Sciatic nerve (tissue), 2 donors: Measurements from ENCODE around the gene CD4. TPM values are rescaled to one million over a fixed set of nuclear protein-coding genes. Genes with fewer than 3 reads are reported as not detected.

Source experiments
- ATAC-seq: fragments of 200-7000 bp; cut with Tn5 transposase; one replicate; pipeline ENCODE4 v1.9.1; 2020; ENCODE audit warnings: mild to moderate bottlenecking, moderate library complexity
- DNase-seq: peaks from one replicate; pipeline ENCODE4 v3.0.0-alpha.2; 2020; ENCODE audit warnings: low spot score
- intact Hi-C: fragments of 100-400 bp; cut with DNase I; formaldehyde crosslinking; loops from one replicate; pipeline ENCODE4 v1.14.2; 2022
- total RNA-seq: library from RNA; stranded (reverse); fragmentation: NEBNext Ultra II Directional; extraction: Animal tissue kit (Norgen Biotek cat#: 25700); gene quantifications from one replicate; pipeline ENCODE4 v1.2.1, GENCODE V29; 2021
- donor health status: DM: no; HTN: no; CAD: no.
- donor health status: DM: no; HTN: no; CAD: no.

Gene CD4
- total RNA-seq, 1 donor from 2014 or later, result 20.6 TPM

GRCh38 chr12:6773590-6774351 is 15.6 kb upstream of the CD4 start:
- ATAC-seq (no peak), DNase-seq (no peak)
- intact Hi-C loops, result no loop called here

DNA sequence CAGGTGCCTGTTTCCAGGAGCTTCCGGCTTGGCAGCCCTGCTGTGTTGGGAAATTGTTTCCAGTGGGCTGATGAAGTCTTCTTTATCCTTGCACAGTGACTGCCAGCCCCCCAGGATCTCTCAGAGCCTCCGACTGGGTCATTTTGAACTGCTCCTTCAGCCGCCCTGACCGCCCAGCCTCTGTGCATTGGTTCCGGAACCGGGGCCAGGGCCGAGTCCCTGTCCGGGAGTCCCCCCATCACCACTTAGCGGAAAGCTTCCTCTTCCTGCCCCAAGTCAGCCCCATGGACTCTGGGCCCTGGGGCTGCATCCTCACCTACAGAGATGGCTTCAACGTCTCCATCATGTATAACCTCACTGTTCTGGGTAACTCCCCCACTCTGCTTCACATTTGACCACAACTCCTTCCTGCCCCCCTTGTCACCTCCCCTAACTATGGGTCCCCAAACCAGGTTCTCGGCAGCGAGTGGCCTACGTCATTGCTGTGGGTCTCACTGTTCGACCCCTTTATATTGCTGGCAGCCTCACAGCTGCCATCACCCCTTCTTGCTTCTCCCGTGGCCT is 14.7 kb upstream of the CD4 start:
- ATAC-seq (no peak), DNase-seq (no peak)
- intact Hi-C loops, result no loop called here

DNA sequence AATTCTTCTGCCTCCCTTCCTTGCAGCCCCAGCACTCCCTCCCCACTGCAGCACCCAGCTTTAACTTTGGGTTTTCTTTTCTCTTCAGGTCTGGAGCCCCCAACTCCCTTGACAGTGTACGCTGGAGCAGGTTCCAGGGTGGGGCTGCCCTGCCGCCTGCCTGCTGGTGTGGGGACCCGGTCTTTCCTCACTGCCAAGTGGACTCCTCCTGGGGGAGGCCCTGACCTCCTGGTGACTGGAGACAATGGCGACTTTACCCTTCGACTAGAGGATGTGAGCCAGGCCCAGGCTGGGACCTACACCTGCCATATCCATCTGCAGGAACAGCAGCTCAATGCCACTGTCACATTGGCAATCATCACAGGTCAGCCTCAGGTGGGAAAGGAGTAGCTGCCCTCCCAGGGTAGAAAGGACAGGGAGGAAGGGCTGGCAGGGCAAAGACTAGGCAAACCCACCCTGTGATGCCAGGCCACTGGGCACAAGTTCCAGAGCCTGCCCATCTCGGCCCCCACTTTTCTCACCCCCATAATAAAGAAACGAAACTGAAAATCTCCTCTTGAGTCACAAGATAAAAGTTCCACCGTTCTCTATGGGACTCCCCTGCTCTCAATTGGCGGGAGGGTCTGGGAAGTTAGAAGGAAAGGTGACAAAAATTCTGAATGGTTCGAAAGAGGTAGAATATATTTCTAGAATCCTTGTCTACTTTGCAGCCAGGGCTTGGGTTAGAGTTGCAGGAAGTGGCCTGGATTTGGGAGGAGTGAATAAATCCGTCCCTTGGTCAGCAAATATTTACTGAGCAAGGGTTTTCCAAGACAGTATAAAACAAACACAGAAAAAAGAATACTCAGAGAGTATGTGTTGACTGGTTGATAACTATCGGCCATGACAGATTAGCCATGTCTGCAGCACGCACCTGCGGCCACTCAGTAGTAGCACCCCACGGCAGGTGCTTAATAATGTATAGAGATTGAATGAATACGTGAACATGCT is 13.8 kb upstream of the CD4 start:
- ATAC-seq, result no peak

GRCh38 chr12:6777386-6777785 is 11.9 kb upstream of the CD4 start:
- no peak for DNase-seq
- no peak for ATAC-seq
- intact Hi-C loops, result no loop called here

More for the DNA sequence above, 13.8 kb upstream of the CD4 start:
- intact Hi-C loops, result no loop called here
- DNase-seq, result no peak

- DNase-seq (no peak), ATAC-seq (peak; percentile 77)
- intact Hi-C loops, result no loop called here
These were observed 11.1 kb upstream of the CD4 start for GRCh38 chr12:6778217-6778573.

DNA sequence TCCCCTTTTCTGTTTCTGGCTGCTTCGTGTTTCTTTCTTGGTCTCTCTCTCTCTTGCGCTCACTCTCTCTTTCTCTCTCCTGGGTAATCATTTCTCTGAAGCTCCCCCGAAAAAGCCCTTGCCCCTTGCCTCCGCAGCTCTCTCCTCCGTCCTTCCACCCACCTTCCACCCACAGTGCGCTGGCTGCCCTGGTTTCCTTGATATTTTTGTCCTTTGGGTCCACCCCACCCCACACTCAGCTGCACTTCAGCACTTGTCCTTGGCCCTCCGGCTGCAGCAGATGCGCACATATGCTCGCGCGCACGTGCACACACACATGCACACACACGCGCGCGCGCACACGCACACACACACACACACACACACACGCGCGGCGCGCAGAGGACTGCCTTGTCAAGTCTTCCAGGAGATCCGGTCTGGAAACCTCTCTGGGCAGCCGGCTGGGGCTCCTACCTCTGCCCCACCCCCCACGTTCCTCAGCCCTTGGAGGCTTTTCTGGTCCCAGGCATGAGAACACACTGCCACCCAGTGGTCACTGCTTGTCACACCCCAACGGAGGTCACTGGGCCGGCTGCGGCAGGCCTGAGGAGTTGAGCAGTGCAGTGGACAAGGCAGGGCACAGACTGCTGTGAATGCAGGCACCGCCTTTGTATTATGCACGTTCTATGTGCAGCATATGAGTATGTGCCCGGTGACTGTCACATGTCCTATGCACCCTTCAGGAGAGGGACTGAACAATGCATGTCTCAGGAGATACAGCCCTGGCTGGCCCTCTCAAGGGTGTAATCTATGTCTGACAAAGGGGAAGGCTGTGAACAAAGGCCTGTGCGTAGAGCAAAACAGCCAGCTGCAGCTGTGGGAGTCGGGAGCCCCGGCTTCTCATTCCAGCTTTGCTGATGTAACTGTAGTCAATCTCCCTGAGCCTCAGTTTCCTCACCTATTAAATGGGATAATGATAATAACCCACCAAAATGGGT is 10.5 kb upstream of the CD4 start:
- DNase-seq, result peak; percentile 97
- intact Hi-C loops, result no loop called here
- ATAC-seq, result peak; percentile 97

DNA sequence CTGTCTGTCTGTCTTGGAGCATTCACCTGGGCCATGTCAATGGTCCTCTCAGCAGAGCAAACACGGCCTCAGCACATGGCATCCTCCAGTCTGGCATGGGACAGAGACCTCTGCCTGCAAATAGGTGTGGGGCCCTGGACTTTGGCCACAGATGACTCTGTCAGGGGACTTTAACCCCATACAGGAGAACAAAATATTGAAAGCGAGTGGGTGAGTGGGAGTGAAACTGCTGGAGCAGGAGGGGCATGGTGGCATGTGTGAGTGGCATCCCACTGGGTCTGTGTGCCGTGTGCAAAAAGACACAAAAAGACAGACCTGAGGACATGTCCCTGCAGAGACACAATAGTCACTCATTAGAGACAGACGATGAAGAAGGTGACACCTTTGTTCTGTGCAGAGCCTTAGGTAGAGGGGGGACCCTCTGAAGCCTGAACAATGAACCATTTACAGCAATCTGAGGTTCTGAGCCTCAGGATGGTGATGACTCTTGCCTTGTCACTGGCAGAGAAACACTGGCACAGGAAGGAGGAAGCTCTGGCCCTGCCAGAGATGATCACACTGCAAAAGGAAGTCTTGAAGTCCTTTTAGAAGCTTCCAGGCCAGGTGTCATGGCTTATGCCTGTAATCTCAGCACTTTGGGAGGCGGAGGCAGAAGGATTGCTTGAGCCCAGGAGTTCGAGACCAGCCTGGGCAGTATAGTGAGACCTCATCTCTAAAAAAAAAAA is 9.5 kb upstream of the CD4 start:
- intact Hi-C loops, result no loop called here
- ATAC-seq (no peak), DNase-seq (no peak)

DNA sequence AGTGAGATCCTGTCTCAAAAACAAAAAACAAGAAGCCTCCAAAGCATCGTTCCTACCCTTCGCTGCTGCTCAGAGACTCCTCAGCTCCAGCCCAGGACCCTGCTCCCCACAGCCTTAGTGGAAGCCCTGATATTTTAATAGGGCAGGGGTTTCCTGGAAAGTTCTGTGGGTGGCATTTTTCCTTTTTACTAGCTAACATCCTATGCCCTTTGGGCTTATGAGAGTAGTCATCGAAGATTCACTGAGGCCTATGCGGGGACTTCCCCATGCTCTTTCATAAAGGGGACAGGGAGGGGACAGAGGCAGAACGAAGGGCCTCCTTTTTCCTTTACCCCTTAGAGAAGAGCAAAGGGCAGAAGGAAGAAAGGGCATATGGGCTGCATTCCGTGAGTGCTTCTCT is 8.8 kb upstream of the CD4 start:
- intact Hi-C loops, result no loop called here
- no peak for ATAC-seq
- no peak for DNase-seq

- DNase-seq (no peak), ATAC-seq (no peak)
- intact Hi-C loops, result no loop called here
These were observed 7.2 kb upstream of the CD4 start for GRCh38 chr12:6782119-6782518.

DNA sequence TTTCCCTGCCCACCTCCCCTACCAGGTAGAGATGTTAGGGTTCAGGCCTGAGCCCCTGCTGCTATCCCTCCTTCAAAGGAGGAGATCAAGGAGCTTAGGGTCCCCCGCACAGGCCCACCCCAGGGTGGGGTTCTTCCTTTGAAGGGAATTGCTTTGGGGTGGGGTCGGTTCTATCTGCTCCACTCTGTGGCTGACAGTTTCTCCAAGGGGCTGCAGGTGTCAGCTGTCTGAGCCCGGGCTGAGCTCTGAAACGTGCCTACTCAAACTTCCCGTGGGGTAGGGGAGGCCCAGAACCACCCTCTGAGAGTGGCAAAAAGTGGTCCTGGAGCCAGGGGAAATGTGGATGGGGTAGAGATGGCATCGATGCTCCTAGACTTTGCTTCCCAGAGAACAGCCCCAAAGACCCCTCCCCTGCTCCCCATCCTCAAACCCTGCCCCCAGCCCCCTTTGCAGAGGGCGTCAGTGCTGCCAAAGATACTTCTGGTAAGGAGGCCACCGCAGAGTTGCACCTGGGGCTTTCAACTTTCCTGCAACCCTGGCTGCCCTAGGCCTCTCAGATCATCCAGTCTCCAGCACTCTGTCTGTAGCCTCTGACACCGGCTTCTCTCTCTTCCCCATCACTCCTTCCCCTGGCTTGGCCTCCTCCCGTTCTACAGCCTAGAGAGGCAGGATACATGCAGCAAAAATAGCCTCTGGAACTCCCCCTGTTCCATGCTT is 6.3 kb upstream of the CD4 start:
- ATAC-seq (no peak), DNase-seq (no peak)
- intact Hi-C loops, result no loop called here

DNA sequence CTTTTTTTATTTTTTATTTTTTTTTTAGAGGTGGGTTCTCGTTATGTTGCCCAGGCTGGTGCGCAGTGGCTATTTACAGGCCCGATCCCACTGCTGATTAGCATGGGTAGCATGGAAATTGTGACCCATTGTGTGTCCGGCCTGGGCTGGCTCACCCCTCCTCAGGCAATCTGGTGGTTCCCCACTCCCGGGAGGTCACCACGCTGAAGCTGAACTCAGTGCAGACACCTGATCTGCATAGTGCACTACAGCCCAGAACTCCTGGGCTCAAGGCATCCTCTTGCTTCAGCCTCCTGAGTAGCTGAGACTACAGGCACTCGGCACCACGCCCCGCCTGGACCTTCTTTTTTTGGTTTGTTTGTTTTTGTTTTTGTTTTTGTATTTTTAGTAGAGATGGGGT is 5.5 kb upstream of the CD4 start:
- no peak for ATAC-seq
- intact Hi-C loops, result no loop called here
- no peak for DNase-seq

- no peak for DNase-seq
- intact Hi-C loops, result no loop called here
- ATAC-seq, result no peak
These were observed 5.0 kb upstream of the CD4 start for GRCh38 chr12:6784296-6784695.

DNA sequence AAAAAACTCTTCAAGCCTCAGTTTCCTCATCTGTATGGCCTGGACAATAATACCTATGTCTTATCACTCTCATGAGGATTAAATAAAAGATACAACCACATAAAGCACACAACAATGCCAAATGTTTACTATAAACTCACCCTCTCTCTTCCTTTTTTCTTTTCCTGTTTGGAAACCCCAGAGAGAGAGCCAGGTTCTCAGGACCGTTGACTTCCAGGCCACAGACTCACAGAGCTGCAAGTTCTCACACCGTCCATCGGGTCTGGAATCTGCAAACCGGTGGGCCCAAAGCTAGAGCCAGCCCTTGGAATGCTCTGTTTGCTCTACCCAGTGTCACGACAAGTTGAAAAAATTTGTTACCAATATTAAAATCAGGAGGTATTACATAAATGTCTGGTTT is 4.6 kb upstream of the CD4 start:
- no peak for ATAC-seq
- no peak for DNase-seq
- intact Hi-C loops, result no loop called here

DNA sequence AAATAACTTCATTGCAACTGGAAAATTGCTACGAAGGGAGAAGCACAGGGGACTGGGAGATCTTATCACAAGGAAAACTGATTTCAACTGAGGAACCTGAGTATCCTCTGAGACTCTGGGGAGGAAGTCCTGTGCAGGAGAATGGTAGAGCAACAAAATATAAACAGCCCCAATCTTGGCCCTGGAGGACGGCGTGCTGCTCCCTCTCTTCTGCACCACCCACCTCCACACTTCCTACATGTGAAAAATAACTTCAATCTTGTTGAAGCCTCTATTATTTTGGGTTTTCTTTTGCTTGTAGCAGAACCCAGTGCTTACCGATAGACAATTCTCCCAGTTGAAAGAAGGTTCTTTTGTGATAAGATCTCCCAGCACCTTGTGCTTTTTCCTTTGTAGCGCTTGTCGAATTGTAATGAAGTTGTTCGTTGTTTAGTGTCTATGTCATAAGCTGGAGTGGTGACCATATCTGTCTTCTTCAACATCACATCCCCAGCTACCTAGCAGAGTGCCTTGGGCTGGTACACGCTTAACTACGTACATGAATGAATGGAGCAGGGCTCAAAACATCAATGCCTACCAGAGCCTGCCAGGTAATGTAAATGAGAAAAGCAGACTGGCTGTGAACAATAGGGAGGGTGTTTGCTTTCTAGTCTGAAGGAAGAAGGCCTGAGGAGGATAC is 2.8 kb upstream of the CD4 start:
- intact Hi-C loops, result no loop called here
- DNase-seq, result no peak

DNA sequence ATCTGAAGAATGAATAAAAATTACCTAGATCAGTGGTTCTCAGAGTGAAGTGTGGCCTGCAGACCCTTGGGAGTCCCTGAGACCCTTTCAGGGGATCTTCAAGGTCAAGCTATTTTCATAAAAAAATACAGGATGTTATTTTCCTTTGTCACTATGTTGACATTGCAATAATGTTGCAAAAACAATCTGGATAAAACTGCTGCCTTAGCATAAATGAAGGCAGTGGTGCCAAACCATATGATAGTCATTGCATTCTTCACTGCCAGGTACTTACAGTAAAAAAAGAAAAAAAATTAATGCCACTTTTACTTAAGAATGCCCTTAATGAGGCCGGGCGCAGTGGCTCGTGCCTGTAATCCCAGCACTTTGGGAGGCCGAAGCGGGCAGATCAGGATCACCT is 2.0 kb upstream of the CD4 start:
- DNase-seq (no peak), ATAC-seq (no peak)
- intact Hi-C loops, result no loop called here

More for the DNA sequence above, 2.8 kb upstream of the CD4 start:
- no peak for ATAC-seq

DNA sequence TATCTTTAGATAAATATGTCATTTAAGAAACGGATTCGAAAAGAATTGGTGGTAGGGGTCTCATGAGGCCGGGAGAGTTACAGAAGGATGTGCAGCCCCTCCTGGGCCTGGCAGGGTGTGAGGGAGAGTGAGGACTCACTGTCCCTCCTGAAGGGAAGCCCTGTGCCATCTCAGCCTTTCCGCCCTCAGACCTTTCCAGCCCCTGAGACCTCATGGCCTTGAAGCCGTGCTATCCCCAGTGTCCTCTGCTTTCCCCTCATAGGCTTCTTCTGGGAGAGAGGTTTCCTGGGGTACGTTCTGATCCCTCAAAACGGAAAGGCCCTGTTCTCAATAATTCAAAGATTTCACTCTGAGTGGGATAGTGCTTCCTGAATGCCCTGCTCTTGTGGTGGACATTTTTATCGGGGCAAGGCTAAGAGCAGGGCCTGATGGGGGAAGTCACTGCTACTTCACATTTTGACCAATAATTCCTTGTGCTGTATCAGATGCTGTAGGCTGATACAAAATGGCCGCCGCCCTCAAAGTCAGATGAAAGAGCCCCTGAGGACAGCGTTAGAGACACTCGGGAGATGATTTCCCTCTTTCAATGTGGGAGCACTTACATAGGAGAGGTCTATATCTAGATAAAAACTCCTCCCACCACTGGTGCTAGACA is 1.3 kb downstream of the CD4 start:
- DNase-seq (no peak), ATAC-seq (no peak)
- intact Hi-C loops, result no loop called here
